Measurements from ENCODE around the gene CEP290.

CEP290 gene

GRCh38 chr12:88093573-88093972, 48.3 kb downstream of the CEP290 start:
- ChIA-PET POLR2A (no interaction called here), CTCF (no interaction called here)
- DNase-seq (ENCODE audit: extremely low spot score), result no peak
- TF ChIP-seq FOXA1 (IDR thresholded peaks at IDR 0.05), result no peak
- no peak for TF ChIP-seq NFRKB (IDR thresholded peaks at IDR 0.05)
- no peak for TF ChIP-seq L3MBTL2 (conservative IDR thresholded peaks at IDR 0.05)
- TF ChIP-seq PKNOX1 (IDR thresholded peaks at IDR 0.05), result no peak
- no peak for TF ChIP-seq FOXK2 (IDR thresholded peaks at IDR 0.05)
- TF ChIP-seq CTBP1 (IDR thresholded peaks at IDR 0.05; ENCODE audit: borderline replicate concordance), result no peak
- TF ChIP-seq FOXM1 (IDR thresholded peaks at IDR 0.05; ENCODE audit: borderline replicate concordance), result no peak
- no peak for TF ChIP-seq SUZ12 (IDR thresholded peaks at IDR 0.05)
- TF ChIP-seq HDGF (IDR thresholded peaks at IDR 0.05; ENCODE audit: borderline replicate concordance), result no peak
- TF ChIP-seq TARDBP (IDR thresholded peaks at IDR 0.05), result no peak
- TF ChIP-seq BHLHE40 (IDR thresholded peaks at IDR 0.05; ENCODE audit: borderline replicate concordance), result no peak
- no peak for TF ChIP-seq LEF1 (IDR thresholded peaks at IDR 0.05; ENCODE audit: borderline replicate concordance)
- TF ChIP-seq SP1 (IDR thresholded peaks at IDR 0.05), result no peak
- TF ChIP-seq ELF4 (IDR thresholded peaks at IDR 0.05), result no peak
- no peak for TF ChIP-seq ARNT (IDR thresholded peaks at IDR 0.05)

- DNase-seq (ENCODE audit: extremely low spot score), result no peak
- ChIA-PET CTCF (no interaction called here), POLR2A (no interaction called here)
- TF ChIP-seq NFRKB (IDR thresholded peaks at IDR 0.05) (no peak), FOXA1 (IDR thresholded peaks at IDR 0.05) (no peak), SUZ12 (IDR thresholded peaks at IDR 0.05) (no peak), LEF1 (IDR thresholded peaks at IDR 0.05; ENCODE audit: borderline replicate concordance) (no peak), ELF4 (IDR thresholded peaks at IDR 0.05) (no peak), FOXM1 (IDR thresholded peaks at IDR 0.05; ENCODE audit: borderline replicate concordance) (no peak), HDGF (IDR thresholded peaks at IDR 0.05; ENCODE audit: borderline replicate concordance) (no peak), L3MBTL2 (conservative IDR thresholded peaks at IDR 0.05) (no peak), BHLHE40 (IDR thresholded peaks at IDR 0.05; ENCODE audit: borderline replicate concordance) (no peak)
These were observed 49.1 kb downstream of the CEP290 start for GRCh38 chr12:88092771-88093170.

GRCh38 chr12:88084210-88084609, 57.7 kb downstream of the CEP290 start:
- no peak for DNase-seq (ENCODE audit: extremely low spot score)
- ChIA-PET POLR2A (no interaction called here), CTCF (no interaction called here)
- no peak for TF ChIP-seq TARDBP (IDR thresholded peaks at IDR 0.05)

GRCh38 chr12:88083634-88084033, 58.3 kb downstream of the CEP290 start:
- no peak for DNase-seq (ENCODE audit: extremely low spot score)
- ChIA-PET POLR2A (no interaction called here), CTCF (no interaction called here)
- no peak for TF ChIP-seq L3MBTL2 (conservative IDR thresholded peaks at IDR 0.05)
- TF ChIP-seq SP1 (IDR thresholded peaks at IDR 0.05), result no peak
- TF ChIP-seq NFRKB (IDR thresholded peaks at IDR 0.05), result no peak
- TF ChIP-seq PKNOX1 (IDR thresholded peaks at IDR 0.05), result no peak
- no peak for TF ChIP-seq FOXM1 (IDR thresholded peaks at IDR 0.05; ENCODE audit: borderline replicate concordance)
- TF ChIP-seq SUZ12 (IDR thresholded peaks at IDR 0.05), result no peak
- no peak for TF ChIP-seq FOXA1 (IDR thresholded peaks at IDR 0.05)
- TF ChIP-seq LEF1 (IDR thresholded peaks at IDR 0.05; ENCODE audit: borderline replicate concordance), result no peak
- TF ChIP-seq ARNT (IDR thresholded peaks at IDR 0.05), result no peak
- TF ChIP-seq HDGF (IDR thresholded peaks at IDR 0.05; ENCODE audit: borderline replicate concordance), result no peak
- TF ChIP-seq CTBP1 (IDR thresholded peaks at IDR 0.05; ENCODE audit: borderline replicate concordance), result no peak
- no peak for TF ChIP-seq ELF4 (IDR thresholded peaks at IDR 0.05)
- TF ChIP-seq TARDBP (IDR thresholded peaks at IDR 0.05), result no peak
- no peak for TF ChIP-seq FOXK2 (IDR thresholded peaks at IDR 0.05)
- no peak for TF ChIP-seq BHLHE40 (IDR thresholded peaks at IDR 0.05; ENCODE audit: borderline replicate concordance)
- no peak for TF ChIP-seq ZNF384 (IDR thresholded peaks at IDR 0.05)

GRCh38 chr12:88081247-88081646, 60.6 kb downstream of the CEP290 start:
- TF ChIP-seq ELF4 (IDR thresholded peaks at IDR 0.05) (no peak), PKNOX1 (IDR thresholded peaks at IDR 0.05) (no peak), L3MBTL2 (conservative IDR thresholded peaks at IDR 0.05) (no peak), NFRKB (IDR thresholded peaks at IDR 0.05) (no peak), CTBP1 (IDR thresholded peaks at IDR 0.05; ENCODE audit: borderline replicate concordance) (no peak), SUZ12 (IDR thresholded peaks at IDR 0.05) (no peak), FOXK2 (IDR thresholded peaks at IDR 0.05) (no peak), SP1 (IDR thresholded peaks at IDR 0.05) (no peak), ZNF384 (IDR thresholded peaks at IDR 0.05) (no peak), ARNT (IDR thresholded peaks at IDR 0.05) (no peak), TARDBP (IDR thresholded peaks at IDR 0.05) (no peak), FOXM1 (IDR thresholded peaks at IDR 0.05; ENCODE audit: borderline replicate concordance) (no peak), HDGF (IDR thresholded peaks at IDR 0.05; ENCODE audit: borderline replicate concordance) (no peak)
- ChIA-PET CTCF (no interaction called here), POLR2A (no interaction called here)
- DNase-seq (ENCODE audit: extremely low spot score), result no peak

GRCh38 chr12:88067301-88067700, 74.6 kb downstream of the CEP290 start:
- no peak for DNase-seq (ENCODE audit: extremely low spot score)
- ChIA-PET POLR2A (no interaction called here), CTCF (no interaction called here)
- TF ChIP-seq SUZ12 (IDR thresholded peaks at IDR 0.05) (no peak), ELF4 (IDR thresholded peaks at IDR 0.05) (no peak), TARDBP (IDR thresholded peaks at IDR 0.05) (no peak), ZNF384 (IDR thresholded peaks at IDR 0.05) (no peak), ARNT (IDR thresholded peaks at IDR 0.05) (no peak), FOXA1 (IDR thresholded peaks at IDR 0.05) (no peak), FOXK2 (IDR thresholded peaks at IDR 0.05) (no peak), NFRKB (IDR thresholded peaks at IDR 0.05) (no peak), LEF1 (IDR thresholded peaks at IDR 0.05; ENCODE audit: borderline replicate concordance) (no peak), L3MBTL2 (conservative IDR thresholded peaks at IDR 0.05) (no peak), HDGF (IDR thresholded peaks at IDR 0.05; ENCODE audit: borderline replicate concordance) (no peak), BHLHE40 (IDR thresholded peaks at IDR 0.05; ENCODE audit: borderline replicate concordance) (no peak), SP1 (IDR thresholded peaks at IDR 0.05) (no peak), PKNOX1 (IDR thresholded peaks at IDR 0.05) (no peak), FOXM1 (IDR thresholded peaks at IDR 0.05; ENCODE audit: borderline replicate concordance) (no peak), CTBP1 (IDR thresholded peaks at IDR 0.05; ENCODE audit: borderline replicate concordance) (no peak)
